ENCODE results near the gene BAZ1B.

The BAZ1B gene

GRCh38 chr7:73504017-73504416 is 18.1 kb downstream of the BAZ1B start (continued):
- no peak for TF ChIP-seq CSRNP3 (CRISPR knock-in tag; IDR thresholded peaks at IDR 0.05)
- no peak for TF ChIP-seq ARNTL (CRISPR knock-in tag; IDR thresholded peaks at IDR 0.05; ENCODE audit: borderline replicate concordance, low read depth)
- no peak for TF ChIP-seq CSDC2 (CRISPR knock-in tag; IDR thresholded peaks at IDR 0.05)
- peak; percentile 90 for TF ChIP-seq SNAI2 (CRISPR knock-in tag; IDR thresholded peaks at IDR 0.05)
- TF ChIP-seq TSHZ2 (CRISPR knock-in tag; IDR thresholded peaks at IDR 0.05) = peak; percentile 86; the same call in 1 of the 2 replicates

GRCh38 chr7:73503229-73503628 is 18.9 kb downstream of the BAZ1B start:
- no peak for ATAC-seq
- no peak for TF ChIP-seq ARNTL (CRISPR knock-in tag; IDR thresholded peaks at IDR 0.05; ENCODE audit: borderline replicate concordance, low read depth)
- TF ChIP-seq BACH2 (CRISPR knock-in tag; IDR thresholded peaks at IDR 0.05; ENCODE audit: borderline replicate concordance) = no peak
- TF ChIP-seq CREB5 (CRISPR knock-in tag; IDR thresholded peaks at IDR 0.05; ENCODE audit: low read depth) = no peak
- no peak for TF ChIP-seq TSHZ2 (CRISPR knock-in tag; IDR thresholded peaks at IDR 0.05)
- TF ChIP-seq ZFP3 (CRISPR knock-in tag; IDR thresholded peaks at IDR 0.05) = no peak
- TF ChIP-seq TCF4 (CRISPR knock-in tag; IDR thresholded peaks at IDR 0.05; ENCODE audit: borderline replicate concordance) = no peak
- TF ChIP-seq RARB (CRISPR knock-in tag; IDR thresholded peaks at IDR 0.05) = no peak

GRCh38 chr7:73496626-73497025 is 25.5 kb downstream of the BAZ1B start:
- TF ChIP-seq ZC3H10 (CRISPR knock-in tag; IDR thresholded peaks at IDR 0.05) (no peak), PATZ1 (CRISPR knock-in tag; IDR thresholded peaks at IDR 0.05; ENCODE audit: borderline replicate concordance) (no peak), OSR1 (CRISPR knock-in tag; IDR thresholded peaks at IDR 0.05) (no peak), POU6F1 (CRISPR knock-in tag; IDR thresholded peaks at IDR 0.05; ENCODE audit: borderline replicate concordance, low read depth) (no peak), CREB5 (CRISPR knock-in tag; IDR thresholded peaks at IDR 0.05; ENCODE audit: low read depth) (no peak), ZFP30 (CRISPR knock-in tag; IDR thresholded peaks at IDR 0.05) (no peak)
- ATAC-seq = no peak

Measured in SK-N-SH treated with all-trans-retinoic acid at 6 μM for 48 hours (cell line).